Measurements from ENCODE around the gene MLYCD. TPM values are rescaled to one million over a fixed set of nuclear protein-coding genes. Genes with fewer than 3 reads are reported as not detected.
A peak's percentile ranks its signal among the peaks of the same experiment; 100 is the strongest.

MLYCD gene
- total and polyA plus RNA-seq, 10 of the 15 experiments (the other 5 are each of a cell fraction or from before 2014, with no cell fraction given), result 0.21 to 3.7 (median 1.7) TPM

DNA sequence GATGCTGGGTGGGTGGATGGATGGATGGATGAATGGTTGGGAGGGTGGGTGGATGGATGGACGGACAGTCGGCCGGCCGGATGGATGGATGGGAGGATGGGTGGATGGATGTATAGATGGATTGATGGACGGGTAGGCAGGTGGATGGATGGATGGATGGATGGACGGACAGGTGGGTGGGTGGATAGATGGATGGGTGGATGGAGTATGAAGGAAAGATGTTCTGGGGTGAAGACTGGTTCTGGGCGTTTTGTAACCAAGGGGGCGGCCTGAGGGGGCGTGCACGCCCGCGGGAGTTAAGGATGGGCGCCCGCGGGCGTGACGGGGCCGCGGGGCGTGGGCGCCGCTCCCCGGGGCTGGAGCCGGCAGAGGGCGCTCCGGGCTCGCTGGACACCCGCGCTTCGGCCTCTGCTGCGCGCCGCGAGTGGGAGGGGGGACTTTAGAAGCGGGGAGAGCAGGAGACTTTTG lies 69.0 kb downstream of the MLYCD start, which contains the start of gene NECAB2 (continued):
- TF ChIP-seq ZNF384 (IDR thresholded peaks at IDR 0.05; ENCODE audit: borderline replicate concordance, low read depth, low read length), result no peak
- no peak for TF ChIP-seq SRF (IDR thresholded peaks at IDR 0.05; ENCODE audit: low read depth in 2 of 2, low read length in 2 of 2)
- TF ChIP-seq EGR1 (IDR thresholded peaks at IDR 0.05; ENCODE audit: borderline replicate concordance in 1 of 2, low read depth in 2 of 2, low read length in 2 of 2), result peak in 1 of 2 experiments; percentile 82; a peak in 2 of 3 replicates
- TF ChIP-seq MAX (IDR thresholded peaks at IDR 0.05; ENCODE audit: low read depth, low read length), result no peak
- 0 out of 4 replicates have a peak, but pooled peaks of 1 of the 2 experiments have one; percentile 20 for TF ChIP-seq BHLHE40 (IDR thresholded peaks at IDR 0.05; ENCODE audit: borderline replicate concordance in 1 of 2, low read depth in 2 of 2, low read length in 1 of 2)
- TF ChIP-seq, protein P1, sequence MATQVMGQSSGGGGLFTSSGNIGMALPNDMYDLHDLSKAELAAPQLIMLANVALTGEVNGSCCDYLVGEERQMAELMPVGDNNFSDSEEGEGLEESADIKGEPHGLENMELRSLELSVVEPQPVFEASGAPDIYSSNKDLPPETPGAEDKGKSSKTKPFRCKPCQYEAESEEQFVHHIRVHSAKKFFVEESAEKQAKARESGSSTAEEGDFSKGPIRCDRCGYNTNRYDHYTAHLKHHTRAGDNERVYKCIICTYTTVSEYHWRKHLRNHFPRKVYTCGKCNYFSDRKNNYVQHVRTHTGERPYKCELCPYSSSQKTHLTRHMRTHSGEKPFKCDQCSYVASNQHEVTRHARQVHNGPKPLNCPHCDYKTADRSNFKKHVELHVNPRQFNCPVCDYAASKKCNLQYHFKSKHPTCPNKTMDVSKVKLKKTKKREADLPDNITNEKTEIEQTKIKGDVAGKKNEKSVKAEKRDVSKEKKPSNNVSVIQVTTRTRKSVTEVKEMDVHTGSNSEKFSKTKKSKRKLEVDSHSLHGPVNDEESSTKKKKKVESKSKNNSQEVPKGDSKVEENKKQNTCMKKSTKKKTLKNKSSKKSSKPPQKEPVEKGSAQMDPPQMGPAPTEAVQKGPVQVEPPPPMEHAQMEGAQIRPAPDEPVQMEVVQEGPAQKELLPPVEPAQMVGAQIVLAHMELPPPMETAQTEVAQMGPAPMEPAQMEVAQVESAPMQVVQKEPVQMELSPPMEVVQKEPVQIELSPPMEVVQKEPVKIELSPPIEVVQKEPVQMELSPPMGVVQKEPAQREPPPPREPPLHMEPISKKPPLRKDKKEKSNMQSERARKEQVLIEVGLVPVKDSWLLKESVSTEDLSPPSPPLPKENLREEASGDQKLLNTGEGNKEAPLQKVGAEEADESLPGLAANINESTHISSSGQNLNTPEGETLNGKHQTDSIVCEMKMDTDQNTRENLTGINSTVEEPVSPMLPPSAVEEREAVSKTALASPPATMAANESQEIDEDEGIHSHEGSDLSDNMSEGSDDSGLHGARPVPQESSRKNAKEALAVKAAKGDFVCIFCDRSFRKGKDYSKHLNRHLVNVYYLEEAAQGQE (IDR thresholded peaks at IDR 0.05; ENCODE audit: low read depth, low read length), result no peak

DNA sequence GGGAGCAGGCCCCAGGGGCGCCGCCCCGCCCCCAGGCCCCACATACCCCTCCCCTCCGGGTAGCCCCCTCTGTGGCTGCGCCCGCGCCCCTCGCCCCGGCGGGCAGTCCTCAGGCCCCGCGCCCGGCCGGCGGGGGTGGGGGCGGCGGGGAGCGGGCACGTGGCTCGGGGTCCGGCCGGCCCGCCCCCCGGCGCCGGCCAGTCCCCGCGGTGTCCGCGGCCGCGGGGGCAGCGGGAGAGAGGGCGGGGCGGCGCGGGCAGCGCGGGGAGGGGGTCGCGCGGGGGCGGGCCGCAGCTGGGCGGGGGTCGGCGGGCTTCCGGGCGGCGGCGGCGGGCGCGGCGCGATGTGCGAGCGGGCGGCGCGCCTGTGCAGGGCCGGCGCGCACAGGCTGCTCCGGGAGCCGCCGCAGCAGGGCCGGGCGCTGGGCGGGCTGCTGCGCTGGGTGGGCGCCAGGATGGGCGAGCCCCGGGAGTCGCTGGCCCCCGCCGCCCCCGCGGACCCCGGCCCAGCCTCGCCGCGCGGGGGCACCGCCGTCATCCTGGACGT lies 69.5 kb downstream of the MLYCD start:
- no CpG with 5 or more reads among the region's 87 CpGs for WGBS (ENCODE audit: insufficient coverage, insufficient replicate concordance, low lambda C conversion rate, missing lambda C conversion rate)
- RAD21 ChIA-PET (ENCODE audit: unreplicated experiment), result no interaction called here
- SMC1A ChIA-PET (ENCODE audit: uncharacterized antibody, unreplicated experiment), result no interaction called here
- ATAC-seq (no peak), DNase-seq (ENCODE audit: low read depth, low spot score) (no peak), FAIRE-seq (no peak)
- Histone ChIP-seq H4K20me1 (ENCODE audit: control insufficient read depth, insufficient read depth) (no peaks in the 10 kb centered on the region), H3K4me2 (ENCODE audit: control insufficient read depth, insufficient read depth) (no peak overlapping the region), H2AFZ (ENCODE audit: control insufficient read depth, low read depth, low read length) (no peak overlapping the region), H3K27me3 (replicated peaks in 1 of 2; ENCODE audit: control insufficient read depth in 2 of 2, insufficient read depth in 2 of 2, low read length in 1 of 2) (no peaks in the 10 kb centered on the region), H3K79me2 (ENCODE audit: control insufficient read depth, insufficient read depth, low read length) (no peaks in the 10 kb centered on the region), H3K36me3 (ENCODE audit: control insufficient read depth in 2 of 2, insufficient read depth in 2 of 2, low read length in 1 of 2) (no peaks in the 10 kb centered on the region), H3K4me1 (ENCODE audit: control insufficient read depth, insufficient read depth, low read length) (no peaks in the 10 kb centered on the region), H3K9ac (ENCODE audit: control insufficient read depth, insufficient read depth, low read length) (no peak overlapping the region), H3K4me3 (no peak overlapping the region), H3K9me3 (replicated peaks; ENCODE audit: control insufficient read depth, insufficient read depth, low read length) (no peaks in the 10 kb centered on the region), H3K27ac (ENCODE audit: control insufficient read depth, insufficient read depth) (no peak overlapping the region)
- no TSS peak for BruUV-seq (replicated peaks)
- CTCF ChIA-PET, result no interaction called here
- in situ Hi-C loops (cut with MboI) (no loop called here), intact Hi-C loops (cut with micrococcal nuclease; ENCODE audit: unreplicated experiment) (no loop called here)
- POLR2A ChIA-PET, result no interaction called here
- TF ChIP-seq NBN (IDR thresholded peaks at IDR 0.05), result no peak
- TF ChIP-seq ATF7 (IDR thresholded peaks at IDR 0.05; ENCODE audit: low read depth), result no peak
- TF ChIP-seq MEF2A (IDR thresholded peaks at IDR 0.05; ENCODE audit: insufficient read depth, low read depth, low read length), result no peak
- no peak for TF ChIP-seq KLF5 (IDR thresholded peaks at IDR 0.05; ENCODE audit: partially characterized antibody)
- no peak for TF ChIP-seq MLLT1 (IDR thresholded peaks at IDR 0.05)
- no peak for TF ChIP-seq SIX5 (IDR thresholded peaks at IDR 0.05; ENCODE audit: low read depth, low read length, severe bottlenecking)
- TF ChIP-seq, protein P2, sequence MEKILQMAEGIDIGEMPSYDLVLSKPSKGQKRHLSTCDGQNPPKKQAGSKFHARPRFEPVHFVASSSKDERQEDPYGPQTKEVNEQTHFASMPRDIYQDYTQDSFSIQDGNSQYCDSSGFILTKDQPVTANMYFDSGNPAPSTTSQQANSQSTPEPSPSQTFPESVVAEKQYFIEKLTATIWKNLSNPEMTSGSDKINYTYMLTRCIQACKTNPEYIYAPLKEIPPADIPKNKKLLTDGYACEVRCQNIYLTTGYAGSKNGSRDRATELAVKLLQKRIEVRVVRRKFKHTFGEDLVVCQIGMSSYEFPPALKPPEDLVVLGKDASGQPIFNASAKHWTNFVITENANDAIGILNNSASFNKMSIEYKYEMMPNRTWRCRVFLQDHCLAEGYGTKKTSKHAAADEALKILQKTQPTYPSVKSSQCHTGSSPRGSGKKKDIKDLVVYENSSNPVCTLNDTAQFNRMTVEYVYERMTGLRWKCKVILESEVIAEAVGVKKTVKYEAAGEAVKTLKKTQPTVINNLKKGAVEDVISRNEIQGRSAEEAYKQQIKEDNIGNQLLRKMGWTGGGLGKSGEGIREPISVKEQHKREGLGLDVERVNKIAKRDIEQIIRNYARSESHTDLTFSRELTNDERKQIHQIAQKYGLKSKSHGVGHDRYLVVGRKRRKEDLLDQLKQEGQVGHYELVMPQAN (conservative IDR thresholded peaks at IDR 0.05), result no peak
- no peak for TF ChIP-seq FOXM1 (IDR thresholded peaks at IDR 0.05; ENCODE audit: low read depth, low read length)
- no peak for TF ChIP-seq TARDBP (IDR thresholded peaks at IDR 0.05; ENCODE audit: borderline replicate concordance)
- no peak for TF ChIP-seq WRNIP1 (IDR thresholded peaks at IDR 0.05; ENCODE audit: borderline replicate concordance, low read depth, low read length)

All from GM12878 (cell line).